ENCODE data around the gene SH3RF3.

The SH3RF3 gene

GRCh38 chr2:109118321-109118720 is 10.7 kb upstream of the SH3RF3 start:
- peak; percentile 30 for DNase-seq

- peak; percentile 38 for DNase-seq
These were observed 8.8 kb upstream of the SH3RF3 start for GRCh38 chr2:109120166-109120565.

DNA sequence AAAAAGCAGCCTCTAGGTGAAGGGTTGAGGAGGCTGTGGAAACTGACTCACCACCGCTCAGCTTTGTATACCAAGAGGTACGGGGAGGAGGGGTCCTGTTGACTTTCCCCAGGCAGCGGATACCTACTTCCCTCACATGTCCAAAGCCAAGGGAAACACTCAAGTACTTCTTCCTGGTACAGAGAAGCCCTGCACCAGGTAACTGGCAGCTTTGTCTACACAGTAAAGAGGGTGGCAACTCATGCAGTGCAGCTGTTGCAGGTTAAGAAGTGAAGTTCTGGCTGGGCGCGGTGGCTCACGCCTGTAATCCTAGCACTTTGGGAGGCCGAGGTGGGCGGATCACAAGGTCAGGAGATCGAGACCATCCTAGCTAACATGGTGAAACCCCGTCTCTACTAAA is 8.3 kb upstream of the SH3RF3 start:
- DNase-seq = peak; percentile 37

- peak; percentile 47 for DNase-seq
These were observed 5.3 kb upstream of the SH3RF3 start for GRCh38 chr2:109123586-109124201.

DNA sequence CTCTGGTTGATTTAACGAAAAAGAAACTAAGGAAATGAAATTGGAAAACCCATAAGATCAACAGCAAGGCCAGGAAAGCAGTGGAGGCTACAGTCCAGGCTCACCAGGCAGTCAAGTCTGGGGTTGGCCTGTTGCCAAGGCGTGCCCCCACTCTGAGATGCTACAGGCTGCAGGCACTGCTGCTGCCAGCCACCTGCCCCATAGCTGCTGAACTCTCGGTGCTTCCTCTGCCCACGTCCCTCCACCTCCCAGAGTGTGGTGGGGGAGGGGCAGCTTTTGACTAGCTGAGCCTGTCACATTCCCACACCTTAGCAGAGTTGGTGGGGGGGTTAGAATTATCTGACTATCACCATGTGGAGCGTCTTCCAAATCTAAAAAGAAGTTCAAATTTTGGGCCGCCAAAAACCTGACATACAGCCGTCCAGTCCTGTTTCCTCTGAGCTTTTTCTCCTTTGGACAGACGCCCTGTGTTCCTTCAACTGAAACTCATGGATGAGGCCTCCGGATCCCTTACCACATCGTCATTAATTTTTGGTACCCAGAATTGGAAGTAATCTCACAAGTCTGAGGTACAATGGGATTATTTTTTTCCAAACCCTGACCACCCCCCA is 3.9 kb upstream of the SH3RF3 start:
- peak; percentile 56 for DNase-seq

- peak; percentile 52 for DNase-seq
These were observed 3.2 kb upstream of the SH3RF3 start for GRCh38 chr2:109125593-109126500.

GRCh38 chr2:109126501-109126860 is 2.5 kb upstream of the SH3RF3 start:
- no peak for DNase-seq

GRCh38 chr2:109127556-109127955 is 1.4 kb upstream of the SH3RF3 start:
- DNase-seq = no peak

DNA sequence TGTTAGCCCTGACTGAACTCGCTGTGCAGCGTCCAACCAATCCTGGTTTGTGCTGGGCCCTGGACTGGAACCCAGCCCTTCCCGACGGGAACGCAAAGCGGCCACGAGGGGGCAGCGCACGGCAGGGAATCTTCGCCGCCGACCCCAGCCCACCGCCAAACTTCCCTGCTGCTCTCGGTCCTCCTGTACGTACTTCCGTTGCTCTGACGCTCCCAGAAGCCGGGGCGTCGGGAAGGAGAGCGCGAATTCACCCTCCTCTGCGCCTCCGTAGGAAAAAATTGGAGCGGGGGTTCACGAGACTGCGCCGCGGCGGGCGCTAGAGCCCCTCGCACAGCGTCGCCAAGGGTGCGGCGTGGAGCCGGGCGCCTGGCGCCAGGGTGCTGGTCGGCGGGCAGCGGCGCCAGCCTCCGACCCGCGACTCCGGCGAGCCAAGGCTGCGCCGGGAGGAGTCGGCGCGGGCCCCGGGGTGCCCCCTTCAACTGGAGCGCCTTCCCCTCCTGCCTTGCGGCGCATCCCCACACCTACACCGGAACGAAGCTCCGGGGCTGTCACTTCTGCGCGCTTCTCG is 873 bp upstream of the SH3RF3 start:
- DNase-seq = peak; percentile 87

DNA sequence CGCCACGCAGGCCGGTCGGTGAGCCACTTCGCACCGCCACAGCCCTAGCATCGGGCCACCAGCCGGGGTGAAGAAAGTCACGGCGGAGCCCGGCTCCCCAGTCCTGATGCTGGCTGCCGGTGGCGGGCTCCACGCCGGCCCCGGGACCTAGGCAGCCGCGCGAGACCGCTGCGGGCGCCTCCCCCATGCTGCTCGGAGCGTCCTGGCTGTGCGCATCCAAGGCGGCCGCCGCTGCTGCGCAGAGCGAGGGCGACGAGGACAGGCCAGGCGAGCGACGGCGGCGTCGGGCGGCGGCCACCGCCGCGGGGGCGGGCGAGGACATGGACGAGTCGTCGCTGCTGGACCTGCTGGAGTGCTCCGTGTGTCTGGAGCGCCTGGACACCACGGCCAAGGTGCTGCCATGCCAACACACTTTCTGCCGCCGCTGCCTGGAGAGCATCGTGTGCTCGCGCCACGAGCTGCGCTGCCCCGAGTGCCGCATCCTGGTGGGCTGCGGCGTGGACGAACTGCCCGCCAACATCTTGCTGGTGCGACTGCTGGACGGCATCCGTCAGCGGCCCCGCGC is 433 bp downstream of the SH3RF3 start:
- peak; percentile 78 for DNase-seq

DNA sequence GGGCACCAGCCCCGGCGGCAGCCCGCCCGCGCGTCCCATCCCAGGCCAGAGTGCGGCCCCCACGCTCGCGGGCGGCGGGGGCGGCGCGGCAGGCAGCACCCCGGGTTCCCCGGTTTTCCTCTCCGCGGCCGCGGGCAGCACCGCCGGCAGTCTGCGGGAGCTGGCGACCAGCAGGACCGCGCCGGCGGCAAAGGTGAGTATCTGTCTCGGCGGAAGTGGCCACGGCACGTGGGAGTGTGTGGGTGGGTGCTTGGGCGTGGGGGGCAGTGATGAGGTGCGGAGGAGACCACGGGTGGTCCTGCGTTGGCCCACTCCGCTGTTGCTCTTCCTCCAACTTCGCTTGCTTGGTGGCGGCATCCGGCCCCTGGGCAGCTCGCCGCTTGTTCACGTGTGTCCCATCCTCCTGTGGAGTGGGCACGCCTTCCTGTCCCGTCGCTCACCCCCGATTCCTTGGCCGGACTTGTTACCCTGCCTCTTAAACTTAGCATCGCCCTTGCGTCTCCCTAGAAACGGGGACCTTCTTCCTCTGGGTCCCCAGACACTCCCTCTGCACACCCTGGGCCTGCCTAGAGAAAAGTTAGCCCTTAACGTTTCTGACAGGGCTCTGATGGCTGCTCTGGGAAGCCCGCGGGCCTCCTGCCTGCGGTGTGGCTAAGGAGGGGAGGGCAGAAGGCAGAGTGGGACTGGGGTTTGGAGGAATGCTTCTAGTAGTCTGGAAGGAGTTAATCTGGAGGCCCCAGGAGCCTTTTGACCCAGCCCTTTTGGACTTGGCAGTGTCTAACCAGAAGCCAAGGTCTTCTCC is 1.1 kb downstream of the SH3RF3 start:
- DNase-seq = peak; percentile 65

DNA sequence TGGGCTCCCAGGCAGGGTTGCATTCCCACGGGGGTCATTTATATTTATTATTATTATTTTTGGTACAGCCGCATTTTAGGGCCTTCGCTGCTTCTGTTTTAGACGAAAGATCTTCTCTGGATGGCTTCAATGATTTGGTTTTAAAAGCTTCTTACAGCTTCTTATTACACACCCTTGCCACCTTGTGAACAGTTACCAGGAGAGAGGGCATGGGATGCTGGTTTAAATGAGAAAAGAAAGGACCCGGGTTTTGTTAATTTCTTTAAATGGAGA is 1.7 kb downstream of the SH3RF3 start:
- DNase-seq = no peak

GRCh38 chr2:109131777-109132176 is 2.8 kb downstream of the SH3RF3 start:
- peak; percentile 26 for DNase-seq

GRCh38 chr2:109132626-109133025 is 3.6 kb downstream of the SH3RF3 start:
- DNase-seq = no peak

DNA sequence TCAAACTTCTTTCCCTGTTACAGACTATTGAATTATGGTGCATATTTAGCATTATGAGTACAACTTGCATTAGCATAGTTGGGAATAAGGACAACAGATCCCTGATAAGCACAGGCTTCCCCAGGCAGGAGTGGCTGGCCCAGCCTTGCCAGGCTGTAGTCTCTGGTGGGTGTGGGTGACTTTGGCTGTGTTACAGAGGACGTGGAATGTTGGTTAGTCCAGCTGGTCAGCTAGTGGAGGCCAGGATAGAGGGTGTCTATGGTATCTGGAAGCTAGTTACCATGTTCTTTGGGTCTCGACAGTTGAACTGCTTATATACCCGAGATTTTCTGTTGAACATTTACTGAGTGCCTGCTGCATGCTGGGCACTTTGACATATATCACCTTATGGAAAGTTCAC is 4.7 kb downstream of the SH3RF3 start:
- DNase-seq = peak; percentile 51

DNA sequence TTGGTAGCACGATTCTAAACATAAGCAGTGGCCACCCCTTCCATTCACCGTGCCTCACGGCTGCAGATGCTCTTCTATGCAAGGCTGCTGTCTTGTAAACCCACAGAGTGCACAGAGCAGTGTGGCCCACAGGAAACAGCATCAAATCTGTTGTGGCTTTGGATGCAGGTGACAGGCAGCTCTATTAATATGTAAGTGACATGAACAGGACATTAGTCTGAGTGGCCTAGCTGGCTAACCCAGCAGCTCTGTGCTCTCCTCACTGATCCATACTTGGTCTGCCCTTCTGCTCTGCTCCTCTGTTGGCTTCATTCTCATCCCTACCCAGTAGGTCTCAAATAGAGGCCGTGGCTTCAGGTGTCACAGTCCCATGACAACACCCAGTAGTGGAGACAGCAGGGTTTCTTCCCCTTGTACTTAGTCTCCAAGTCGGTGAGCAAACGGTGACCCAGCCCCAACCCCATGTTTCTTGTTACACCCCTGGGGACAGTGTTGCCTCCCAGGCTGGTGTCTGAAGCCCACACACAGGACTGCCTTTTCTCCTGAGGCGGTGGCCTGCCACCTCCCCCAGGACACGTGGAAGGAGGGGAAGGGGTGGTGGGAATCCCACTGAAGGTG is 5.8 kb downstream of the SH3RF3 start:
- DNase-seq = peak; percentile 53

DNA sequence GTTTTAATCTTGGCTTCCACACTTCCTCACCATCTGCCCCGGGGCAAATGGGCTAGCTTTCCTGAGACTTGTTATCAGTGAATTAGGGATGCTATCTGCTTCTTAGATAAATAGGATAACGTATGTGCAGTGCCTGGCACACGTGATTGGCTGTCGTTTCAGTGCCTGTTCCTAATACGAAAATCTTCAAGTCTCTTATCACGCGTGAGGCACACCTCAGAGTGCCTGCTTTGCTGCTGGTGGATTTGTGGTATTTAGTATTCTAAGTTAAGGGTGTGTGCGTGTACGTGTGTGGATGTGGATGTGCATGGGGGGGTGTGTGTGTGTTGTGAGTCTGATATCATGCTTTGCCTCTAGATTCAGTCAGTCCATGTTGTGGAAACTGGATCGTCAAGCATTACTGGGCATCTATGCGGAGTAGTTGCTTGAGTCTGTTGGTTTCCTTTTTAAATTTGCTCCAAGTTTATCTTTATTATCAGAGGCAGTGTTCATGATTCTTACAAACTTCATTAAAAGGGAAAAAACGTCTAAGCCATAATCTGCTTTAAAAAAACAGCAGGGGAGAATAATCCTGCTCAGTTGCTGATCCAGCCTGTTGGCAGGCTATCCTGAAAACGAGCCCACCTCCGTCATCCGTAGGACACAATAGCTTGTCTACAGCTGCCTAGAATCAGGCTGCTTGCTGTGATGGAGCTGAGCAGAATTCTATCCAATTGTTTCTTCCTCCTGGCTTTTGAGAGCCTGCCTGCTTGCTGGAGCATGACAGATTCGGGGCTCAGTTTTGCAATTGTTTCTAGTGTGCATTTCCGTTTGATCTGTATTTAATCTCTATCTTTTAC is 6.6 kb downstream of the SH3RF3 start:
- peak; percentile 30 for DNase-seq

DNA sequence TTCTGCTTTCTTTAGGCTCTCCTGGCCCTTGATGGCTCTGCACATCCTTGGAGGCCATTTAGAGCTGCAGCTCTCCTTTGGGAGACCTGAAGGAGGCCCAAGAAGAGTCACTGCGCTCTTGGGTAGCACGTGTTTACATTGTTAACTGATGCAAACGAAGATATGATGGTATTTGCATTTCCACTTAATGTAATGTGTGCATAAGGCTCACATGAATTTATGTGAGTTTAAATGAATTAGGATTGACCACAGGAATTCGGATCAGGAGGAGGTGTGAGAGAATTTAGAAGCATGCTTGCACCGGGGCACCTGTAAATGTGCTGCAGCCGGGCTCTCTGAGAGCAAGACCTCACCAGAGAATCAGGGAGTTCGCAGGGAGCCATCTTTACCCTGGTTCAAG is 7.5 kb downstream of the SH3RF3 start:
- peak; percentile 32 for DNase-seq

- DNase-seq = peak; percentile 21
These were observed 8.6 kb downstream of the SH3RF3 start for GRCh38 chr2:109137616-109138015.

GRCh38 chr2:109138449-109138848 is 9.4 kb downstream of the SH3RF3 start:
- peak; percentile 46 for DNase-seq

- no peak for DNase-seq
These were observed 10.0 kb downstream of the SH3RF3 start for GRCh38 chr2:109139002-109139401.

Data from activated CD8-positive, alpha-beta memory T cell treated with anti-CD3 and anti-CD28 coated beads for 24 hours (primary cell).